ENCODE data around the gene VPS16.
A peak's percentile ranks its signal among the peaks of the same experiment; 100 is the strongest.

VPS16 gene

GRCh38 chr20:2839732-2840137 is 810 bp upstream of the VPS16 start:
- in situ Hi-C loops (cut with HindIII; ENCODE audit: low sequenced_read_pairs) = no loop called here
- no peak for TF ChIP-seq CTCF (IDR thresholded peaks at IDR 0.05; ENCODE audit: low read depth, low read length, missing control alignments)
- DNase-seq (ENCODE audit: low read depth) = no peak
- H3K4me3 ChIP-seq (ENCODE audit: low read depth, low read length) = peak overlapping the region; percentile 76

- in situ Hi-C loops (cut with HindIII; ENCODE audit: low sequenced_read_pairs) = no loop called here
- no peak for TF ChIP-seq CTCF (IDR thresholded peaks at IDR 0.05; ENCODE audit: low read depth, low read length, missing control alignments)
- peak overlapping the region; percentile 76 for H3K4me3 ChIP-seq (ENCODE audit: low read depth, low read length)
- no peak for DNase-seq (ENCODE audit: low read depth)
These were observed 504 bp downstream of the VPS16 start for GRCh38 chr20:2840967-2841531.

- DNase-seq (ENCODE audit: low read depth) = no peak
- in situ Hi-C loops (cut with HindIII; ENCODE audit: low sequenced_read_pairs) = no loop called here
- TF ChIP-seq CTCF (IDR thresholded peaks at IDR 0.05; ENCODE audit: low read depth, low read length, missing control alignments) = no peak
- H3K4me3 ChIP-seq (ENCODE audit: low read depth, low read length) = no peak overlapping the region
These were observed 5.1 kb downstream of the VPS16 start for GRCh38 chr20:2845607-2846006.

GRCh38 chr20:2846698-2847097 is 6.2 kb downstream of the VPS16 start:
- in situ Hi-C loops (cut with HindIII; ENCODE audit: low sequenced_read_pairs) = no loop called here
- DNase-seq (ENCODE audit: low read depth) = no peak
- no peak overlapping the region for H3K4me3 ChIP-seq (ENCODE audit: low read depth, low read length)
- no peak for TF ChIP-seq CTCF (IDR thresholded peaks at IDR 0.05; ENCODE audit: low read depth, low read length, missing control alignments)

GRCh38 chr20:2847802-2848201 is 7.3 kb downstream of the VPS16 start:
- in situ Hi-C loops (cut with HindIII; ENCODE audit: low sequenced_read_pairs) = no loop called here
- no peak for TF ChIP-seq CTCF (IDR thresholded peaks at IDR 0.05; ENCODE audit: low read depth, low read length, missing control alignments)
- no peak overlapping the region for H3K4me3 ChIP-seq (ENCODE audit: low read depth, low read length)
- no peak for DNase-seq (ENCODE audit: low read depth)

GRCh38 chr20:2849529-2849928 is 9.0 kb downstream of the VPS16 start:
- in situ Hi-C loops (cut with HindIII; ENCODE audit: low sequenced_read_pairs) = no loop called here
- TF ChIP-seq CTCF (IDR thresholded peaks at IDR 0.05; ENCODE audit: low read depth, low read length, missing control alignments) = no peak
- no peak overlapping the region for H3K4me3 ChIP-seq (ENCODE audit: low read depth, low read length)
- DNase-seq (ENCODE audit: low read depth) = no peak

GRCh38 chr20:2851086-2851485 is 10.5 kb downstream of the VPS16 start:
- H3K4me3 ChIP-seq (ENCODE audit: low read depth, low read length) = no peak overlapping the region
- no peak for DNase-seq (ENCODE audit: low read depth)
- in situ Hi-C loops (cut with HindIII; ENCODE audit: low sequenced_read_pairs) = no loop called here
- TF ChIP-seq CTCF (IDR thresholded peaks at IDR 0.05; ENCODE audit: low read depth, low read length, missing control alignments) = no peak

Measured in astrocyte of the cerebellum (primary cell).